KG1 (cell line): Measurements from ENCODE around the gene MAGEA9B.
A peak's percentile ranks its signal among the peaks of the same experiment; 100 is the strongest.
"Not testable (repeated sequence)": the region's sequence is repeated elsewhere in the genome, so short reads cannot be mapped to it uniquely, and the experiment has no call there.

ENCODE experiments used
- DNase-seq: peaks from one replicate; lab custom pipeline; 2025; lab: John Stamatoyannopoulos, UW

MAGEA9B gene

DNA sequence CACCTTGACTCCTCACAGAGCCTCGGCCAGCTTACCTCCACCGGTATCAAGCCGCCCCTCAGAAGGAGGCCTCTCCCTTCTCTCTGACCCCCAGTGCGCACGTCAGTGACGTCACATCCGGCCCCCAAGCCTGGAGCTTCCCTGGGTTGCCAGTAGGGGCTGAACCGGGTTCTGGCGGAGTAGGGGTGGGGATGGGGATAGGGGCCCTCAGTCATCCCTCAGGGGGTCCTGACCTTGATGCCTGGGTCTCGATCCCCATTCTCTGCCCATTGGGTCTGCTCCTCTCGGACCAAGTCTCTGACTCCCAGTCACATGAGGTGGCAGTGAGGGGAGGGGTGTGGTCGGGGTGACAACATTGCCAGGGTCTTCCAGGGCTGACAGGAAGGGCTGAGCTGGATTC lies at the start of gene MAGEA9B:
Gene MAGEA9B, minus strand, starts transcription at position 101 of the 400 bp plus-strand sequence. CDS start 4,280 bp downstream, outside the sequence.
- not testable (repeated sequence) for DNase-seq

GRCh38 chrX:149633511-149633910 lies 46.3 kb upstream of the MAGEA9B start:
- no peak for DNase-seq

DNA sequence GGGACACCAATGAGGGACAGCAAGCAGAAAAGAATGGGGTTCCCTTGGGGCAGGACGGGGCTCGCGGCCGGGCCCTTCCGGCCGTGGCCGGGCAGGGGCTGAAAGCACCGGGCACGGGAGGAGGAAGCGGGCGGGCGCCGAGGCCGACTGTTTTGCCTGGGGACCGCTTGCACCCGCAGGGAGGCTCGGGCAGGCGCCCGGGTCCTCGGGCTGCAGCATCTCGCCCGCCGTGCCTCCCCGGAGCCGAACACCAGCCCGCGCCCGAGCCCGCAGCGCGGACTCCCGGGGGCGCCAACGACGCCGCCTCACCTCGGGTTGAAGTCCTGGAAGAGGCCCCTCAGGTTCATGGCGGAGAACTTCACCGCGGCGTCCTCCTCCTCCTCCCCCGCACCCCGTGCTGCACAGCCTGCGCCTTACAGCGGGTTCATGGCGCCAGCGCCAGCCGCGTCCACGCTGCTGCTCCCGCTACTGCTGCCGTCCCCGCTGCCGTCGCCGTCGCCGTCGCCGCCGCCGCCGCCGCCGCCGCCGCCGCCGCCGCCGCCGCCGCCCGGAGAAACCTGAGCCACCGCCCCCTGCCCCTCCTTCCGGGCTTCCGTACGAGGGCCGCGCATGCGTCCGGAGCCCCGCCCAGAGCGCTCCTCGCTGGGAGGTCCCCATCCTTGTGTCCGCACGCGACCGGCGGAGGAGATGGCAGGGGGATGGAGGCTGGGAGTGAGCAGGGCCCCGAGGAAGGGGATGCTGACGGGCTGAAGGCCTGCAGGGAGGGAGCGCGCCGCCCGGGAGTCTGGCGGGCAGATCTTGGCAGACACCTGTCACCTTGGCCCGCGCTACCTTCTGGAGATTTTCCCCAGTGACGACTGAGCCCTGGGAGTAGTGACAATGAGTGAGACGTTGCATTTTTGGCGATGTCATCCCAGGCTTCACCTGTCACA lies 44.2 kb upstream of the MAGEA9B start, which contains the start of gene TMEM185A:
Gene TMEM185A, minus strand, starts transcription at position 559 of the 932 bp plus-strand sequence. Its CDS starts 212 bp downstream, at position 347.
- DNase-seq: peak; percentile 7

GRCh38 chrX:149630681-149631233 lies 43.5 kb upstream of the MAGEA9B start:
- no peak for DNase-seq

- DNase-seq: no peak
Observed at GRCh38 chrX:149629730-149630387, 42.6 kb upstream of the MAGEA9B start.

GRCh38 chrX:149628768-149629167 lies 41.5 kb upstream of the MAGEA9B start:
- DNase-seq: no peak

GRCh38 chrX:149628280-149628679 lies 41.0 kb upstream of the MAGEA9B start:
- no peak for DNase-seq

DNA sequence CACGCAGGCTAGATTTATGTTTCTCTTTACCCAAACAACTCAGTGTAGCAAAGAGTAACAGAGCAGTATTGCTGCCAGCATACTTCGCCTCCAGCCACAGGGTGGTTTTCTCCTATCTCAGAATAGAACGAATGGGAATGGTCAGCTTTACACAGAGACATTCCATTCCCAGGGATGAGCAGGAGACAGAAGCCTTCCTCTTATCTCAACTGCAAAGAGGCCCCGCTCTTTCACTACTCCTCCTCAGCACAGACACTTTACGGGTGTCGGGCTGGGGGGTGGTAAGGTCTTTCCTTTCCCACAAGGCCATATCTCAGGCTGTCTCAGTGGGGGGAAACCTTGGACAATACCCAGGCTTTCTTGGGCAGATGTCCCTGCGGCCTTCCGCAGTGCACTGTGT lies 39.6 kb upstream of the MAGEA9B start:
- not testable (repeated sequence) for DNase-seq

GRCh38 chrX:149619662-149620061 lies 32.4 kb upstream of the MAGEA9B start:
- DNase-seq: not testable (repeated sequence)

DNA sequence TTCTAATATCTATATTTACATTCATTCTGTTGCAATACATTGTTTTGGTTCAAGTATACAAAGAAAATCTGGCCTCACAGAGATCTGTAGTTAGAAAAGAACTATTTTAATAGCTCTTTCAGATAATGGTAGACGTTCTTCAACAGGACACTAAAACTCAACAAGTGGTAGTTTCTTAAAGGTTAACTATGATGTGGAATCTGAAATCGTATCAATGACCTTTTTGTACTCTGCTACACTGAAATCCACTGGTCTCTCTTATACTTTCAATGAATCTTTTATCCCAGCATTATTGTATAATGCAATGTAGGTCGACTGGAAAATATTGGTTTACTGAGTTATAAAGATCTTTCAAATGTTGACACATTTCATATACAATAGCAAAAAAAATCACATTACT lies 31.6 kb upstream of the MAGEA9B start:
- DNase-seq: no peak

GRCh38 chrX:149611623-149612175 lies 24.4 kb upstream of the MAGEA9B start:
- no peak for DNase-seq

- no peak for DNase-seq
Observed at GRCh38 chrX:149610511-149610910, 23.3 kb upstream of the MAGEA9B start.

DNA sequence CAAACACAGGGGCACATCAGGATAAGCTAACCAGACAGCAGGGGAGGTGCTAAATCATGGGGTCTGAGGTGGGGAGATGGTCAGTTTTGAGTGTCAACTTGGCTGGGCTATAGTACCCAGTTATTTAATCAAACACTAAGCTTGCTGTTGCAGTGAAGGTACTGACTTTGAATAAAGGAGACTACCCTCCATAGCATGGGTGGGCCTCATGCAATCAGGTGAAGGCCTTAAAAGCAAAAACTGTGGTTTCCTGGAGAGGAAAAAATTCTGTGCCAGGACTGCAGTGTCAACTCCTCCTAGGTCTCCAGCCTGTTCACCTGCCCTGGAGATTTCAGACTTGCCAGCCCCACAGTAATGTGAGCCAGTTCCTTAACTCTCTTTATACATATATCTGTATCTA lies 20.4 kb upstream of the MAGEA9B start:
- no peak for DNase-seq

DNA sequence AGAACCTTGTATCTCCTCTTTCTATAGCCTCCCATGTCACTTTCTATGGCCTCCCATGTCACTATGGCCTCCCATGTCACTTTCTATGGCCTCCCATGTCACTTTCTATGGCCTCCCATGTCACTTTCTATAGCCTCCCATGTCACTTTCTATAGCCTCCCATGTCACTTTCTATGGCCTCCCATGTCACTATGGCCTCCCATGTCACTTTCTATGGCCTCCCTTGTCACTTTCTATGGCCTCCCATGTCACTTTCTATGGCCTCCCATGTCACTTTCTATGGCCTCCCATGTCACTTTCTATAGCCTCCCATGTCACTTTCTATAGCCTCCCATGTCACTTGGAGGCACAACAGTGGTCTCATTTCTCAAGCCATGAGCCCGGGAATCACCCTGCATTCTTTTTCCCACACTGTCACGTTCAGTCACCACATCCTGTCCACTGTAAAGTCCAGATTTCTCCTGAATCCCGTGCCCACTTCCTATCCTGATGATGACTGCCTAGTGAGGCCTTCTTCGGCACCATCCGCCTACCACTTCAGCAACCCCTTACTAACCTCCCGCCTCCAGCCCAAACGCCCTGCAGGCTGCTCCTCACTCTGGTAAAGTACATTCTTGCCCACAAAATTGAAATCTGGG lies 18.1 kb upstream of the MAGEA9B start:
- not testable (repeated sequence) for DNase-seq

GRCh38 chrX:149598603-149599002 lies 11.3 kb upstream of the MAGEA9B start:
- DNase-seq: not testable (repeated sequence)

DNA sequence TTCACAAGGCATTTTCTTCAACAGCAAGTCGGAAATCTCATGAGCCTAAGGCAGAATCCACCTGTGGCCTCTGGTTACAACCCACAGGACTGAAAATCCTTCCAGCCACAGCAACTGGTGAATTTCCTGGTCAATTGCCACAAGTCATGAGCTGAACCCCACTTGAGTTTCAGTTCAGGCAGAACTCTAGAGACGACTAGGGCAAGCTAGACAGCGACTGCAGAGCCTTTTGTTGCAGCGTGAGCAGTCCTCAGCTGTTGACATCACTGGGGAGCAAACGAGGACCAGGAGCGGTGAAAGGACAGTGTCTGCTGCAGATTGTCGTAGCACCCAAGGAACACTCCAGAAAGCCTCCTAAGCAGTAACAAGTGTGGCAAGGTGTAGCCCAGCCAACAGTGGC lies 8.7 kb upstream of the MAGEA9B start:
- DNase-seq: not testable (repeated sequence)

DNA sequence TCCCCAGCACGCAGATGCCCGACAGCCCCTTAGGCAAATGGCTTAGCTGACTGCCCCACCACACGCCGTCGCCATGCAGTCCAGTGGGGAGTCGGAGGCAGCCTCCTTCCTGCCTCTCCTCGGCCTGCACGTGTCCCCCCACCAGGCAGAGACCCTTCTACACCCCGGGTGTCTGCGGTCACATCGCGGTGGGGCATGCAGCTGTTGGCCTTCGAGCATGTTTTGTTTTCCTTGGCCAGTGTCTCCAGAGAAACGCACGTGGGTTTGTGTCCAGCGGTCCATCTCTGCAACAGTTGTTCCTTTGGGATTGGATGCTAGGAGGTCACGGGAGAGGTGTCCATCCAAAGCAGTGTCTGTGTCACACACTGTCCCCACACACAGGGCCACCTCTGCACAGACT lies 8.0 kb upstream of the MAGEA9B start, which contains the start of gene HSFX2:
Gene HSFX2, minus strand, starts transcription at position 101 of the 400 bp plus-strand sequence. CDS start 614 bp downstream, outside the sequence.
- not testable (repeated sequence) for DNase-seq

DNA sequence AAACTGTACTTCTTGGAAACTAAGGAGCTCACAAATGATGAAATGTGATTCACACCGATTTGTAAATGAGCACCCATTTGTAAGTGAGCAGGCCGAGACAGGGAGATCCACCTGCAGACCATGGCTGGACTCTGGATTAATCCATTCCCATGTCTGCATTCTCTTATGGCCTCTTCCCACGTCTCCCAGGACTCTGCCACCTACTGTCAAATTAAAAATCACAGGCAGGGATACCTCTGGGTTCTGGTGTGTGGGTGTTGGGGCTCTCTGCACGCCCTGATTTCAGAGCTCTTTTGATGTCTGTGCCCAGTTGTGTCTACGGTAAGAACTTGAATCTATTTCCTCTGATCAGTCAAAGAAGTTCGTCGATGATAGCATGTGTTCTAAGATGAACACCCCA lies 3.7 kb upstream of the MAGEA9B start:
- not testable (repeated sequence) for DNase-seq

GRCh38 chrX:149585631-149586030 lies 1.6 kb downstream of the MAGEA9B start:
- DNase-seq: not testable (repeated sequence)

DNA sequence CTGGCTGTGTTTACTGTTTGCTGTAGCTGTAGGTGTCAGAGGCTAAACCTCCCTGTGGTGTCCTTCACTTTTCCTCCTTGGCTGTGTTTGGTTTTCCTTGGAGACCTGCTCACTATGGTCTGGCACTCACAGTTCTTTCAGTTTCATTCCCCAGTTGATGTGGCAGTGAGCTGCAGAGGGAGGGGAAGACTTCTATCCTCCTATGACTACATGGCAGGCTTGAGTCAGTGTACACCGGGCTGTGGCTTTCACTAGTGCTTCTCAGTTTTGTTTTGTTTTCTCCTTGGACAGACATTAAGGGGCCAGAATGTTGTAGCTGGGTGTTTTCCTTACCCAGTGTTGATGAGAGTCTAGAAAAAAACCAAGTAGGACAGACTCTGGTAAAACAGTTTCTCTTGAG lies 13.8 kb downstream of the MAGEA9B start:
- not testable (repeated sequence) for DNase-seq

DNA sequence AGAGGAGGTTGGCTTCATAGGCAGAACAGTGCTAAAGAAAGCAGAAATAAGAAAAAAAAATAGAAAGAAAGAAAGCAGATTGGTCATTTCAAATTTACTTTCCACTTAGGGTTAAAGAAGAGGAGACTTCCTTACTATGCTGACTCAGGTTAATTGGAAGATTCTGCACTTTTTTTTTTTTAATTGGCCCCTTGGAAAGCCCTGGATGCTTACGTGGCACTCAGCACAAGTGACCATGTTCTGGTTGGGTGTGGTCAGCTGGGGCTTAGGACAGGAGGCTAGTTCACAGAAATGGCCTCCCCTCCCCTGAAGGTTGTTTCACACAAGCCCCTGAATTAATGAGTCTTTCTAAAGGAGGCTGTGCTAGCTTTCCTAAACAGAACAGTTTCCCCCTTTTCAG lies 14.5 kb downstream of the MAGEA9B start:
- DNase-seq: no peak

DNA sequence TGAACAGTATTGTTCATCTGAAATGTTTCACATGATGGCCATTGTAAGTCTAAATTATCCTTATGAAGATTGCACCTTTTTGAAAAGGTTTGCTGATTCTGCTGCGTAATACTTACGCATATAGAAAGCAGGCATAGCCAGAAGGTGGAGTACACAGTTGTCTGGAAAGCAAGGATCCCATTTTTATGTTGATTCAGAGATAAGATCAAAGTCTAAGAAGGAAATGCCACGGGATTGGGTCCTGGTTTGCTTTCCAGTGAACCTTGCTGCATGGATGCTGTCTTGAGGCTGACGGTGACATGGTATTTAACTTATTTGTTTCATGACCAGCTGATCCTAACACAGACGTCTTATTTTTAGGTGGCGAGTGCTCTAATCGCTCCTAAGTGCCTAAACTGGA lies 15.5 kb downstream of the MAGEA9B start:
- no peak for DNase-seq
